GM18526 (cell line): ENCODE data around the gene GMCL2.

Experiments
- POLR2A ChIP-seq: IDR thresholded peaks from 3 replicates; pipeline ENCODE4 v1.6.1; 2011; ENCODE audit not compliant: insufficient read length; ENCODE audit errors: extremely low read depth

The GMCL2 gene, protein sequence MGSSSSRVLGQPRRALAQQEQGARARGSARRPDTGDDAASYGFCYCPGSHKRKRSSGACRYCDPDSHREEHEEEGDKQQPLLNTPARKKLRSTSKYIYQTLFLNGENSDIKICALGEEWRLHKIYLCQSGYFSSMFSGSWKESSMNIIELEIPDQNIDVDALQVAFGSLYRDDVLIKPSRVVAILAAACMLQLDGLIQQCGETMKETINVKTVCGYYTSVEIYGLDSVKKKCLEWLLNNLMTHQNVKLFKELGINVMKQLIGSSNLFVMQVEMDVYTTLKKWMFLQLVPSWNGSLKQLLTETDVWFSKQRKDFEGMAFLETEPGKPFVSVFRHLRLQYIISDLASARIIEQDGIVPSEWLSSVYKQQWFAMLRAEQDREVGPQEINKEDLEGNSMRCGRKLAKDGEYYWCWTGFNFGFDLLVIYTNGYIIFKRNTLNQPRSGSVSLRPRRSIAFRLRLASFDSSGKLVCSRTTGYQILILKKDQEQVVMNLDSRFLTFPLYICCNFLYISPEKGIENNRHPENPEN

DNA sequence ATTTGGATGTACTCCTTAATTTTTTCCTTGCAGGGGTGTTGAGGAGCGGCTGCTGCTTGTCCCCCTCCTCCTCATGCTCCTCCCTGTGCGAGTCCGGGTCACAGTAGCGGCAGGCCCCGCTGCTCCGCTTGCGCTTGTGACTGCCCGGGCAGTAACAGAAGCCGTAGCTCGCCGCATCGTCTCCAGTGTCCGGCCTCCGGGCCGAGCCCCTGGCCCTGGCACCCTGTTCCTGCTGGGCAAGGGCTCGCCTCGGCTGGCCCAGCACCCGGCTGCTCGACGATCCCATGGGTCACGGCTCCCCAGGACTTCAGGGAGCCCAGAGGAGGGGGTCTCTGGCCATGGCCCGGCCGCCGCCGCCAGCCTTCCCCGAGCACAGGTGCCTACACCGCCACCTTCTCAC is at the start of gene GMCL2:
GMCL2 (minus strand) TSS at position 358 of the 400 bp plus-strand sequence; CDS start at position 286, 72 bp downstream.
- TF ChIP-seq POLR2A: no peak

- no peak for TF ChIP-seq POLR2A
These were observed 49.5 kb upstream of the GMCL2 start for GRCh38 chr5:178236679-178237078.

DNA sequence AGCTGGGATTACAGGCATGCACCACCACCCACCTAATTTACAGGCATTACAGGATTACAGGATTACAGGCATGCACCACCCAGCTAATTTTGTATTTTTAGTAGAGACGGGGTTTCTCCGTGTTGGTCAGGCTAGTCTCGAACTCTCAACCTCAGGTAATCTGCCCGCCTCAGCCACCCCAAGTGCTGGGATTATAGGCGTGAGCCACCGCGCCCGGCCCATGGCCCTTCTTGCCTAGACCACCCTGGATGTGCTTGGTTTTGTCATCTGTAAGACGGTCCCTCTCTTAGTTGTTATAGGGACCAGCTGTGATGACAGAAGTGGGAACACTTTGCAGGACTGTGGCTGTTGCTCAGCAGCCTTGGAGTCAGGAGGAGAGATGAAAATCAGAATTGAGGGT is 49.0 kb upstream of the GMCL2 start:
- no peak for TF ChIP-seq POLR2A

DNA sequence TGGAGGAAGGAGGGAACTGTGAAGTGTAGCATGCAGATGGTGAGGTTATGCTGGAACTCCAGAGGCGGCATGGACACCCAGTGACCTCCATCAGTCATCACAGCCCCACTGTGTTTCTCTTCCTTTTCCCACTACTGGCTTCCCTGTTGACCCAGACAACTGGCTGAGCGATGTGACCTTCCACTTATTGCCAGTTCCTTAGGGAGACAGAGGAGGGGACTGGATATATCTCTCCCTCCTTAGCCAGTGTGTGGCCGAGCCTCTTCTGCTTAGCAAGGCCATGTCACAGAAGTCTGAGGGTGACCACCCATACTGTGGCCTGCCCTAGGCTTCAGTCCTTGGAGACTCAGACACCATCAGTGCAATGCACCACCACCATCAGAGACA is 48.4 kb upstream of the GMCL2 start:
- TF ChIP-seq POLR2A: no peak

GRCh38 chr5:178234750-178235587 is 47.8 kb upstream of the GMCL2 start:
- no peak for TF ChIP-seq POLR2A

GRCh38 chr5:178234121-178234749 is 47.1 kb upstream of the GMCL2 start:
- no peak for TF ChIP-seq POLR2A

DNA sequence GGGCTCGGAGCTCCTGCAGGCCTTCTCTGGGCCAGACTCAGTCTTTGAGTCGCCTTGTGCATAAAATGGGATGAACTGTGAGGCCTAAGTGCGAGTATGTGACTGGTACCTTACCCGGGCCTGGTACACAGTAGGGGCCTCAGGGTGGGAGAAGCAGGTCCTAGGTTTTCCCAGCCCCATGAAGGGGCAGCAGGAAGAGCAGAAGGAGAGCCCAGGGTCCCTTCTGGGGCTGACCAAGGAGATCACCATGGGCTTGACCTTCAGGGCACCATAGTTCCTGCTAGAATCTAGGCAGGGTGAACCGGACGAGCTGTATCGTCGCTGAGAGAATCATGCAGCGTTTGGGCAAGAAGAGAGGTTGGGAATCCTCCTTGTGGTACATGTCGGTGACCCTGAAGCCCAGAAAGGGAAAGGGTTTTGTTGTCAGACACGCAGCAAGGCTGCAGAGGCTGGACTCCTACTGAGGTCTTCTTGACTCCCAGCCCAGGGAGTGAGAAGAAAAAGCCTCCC is 45.8 kb upstream of the GMCL2 start:
- no peak for TF ChIP-seq POLR2A

DNA sequence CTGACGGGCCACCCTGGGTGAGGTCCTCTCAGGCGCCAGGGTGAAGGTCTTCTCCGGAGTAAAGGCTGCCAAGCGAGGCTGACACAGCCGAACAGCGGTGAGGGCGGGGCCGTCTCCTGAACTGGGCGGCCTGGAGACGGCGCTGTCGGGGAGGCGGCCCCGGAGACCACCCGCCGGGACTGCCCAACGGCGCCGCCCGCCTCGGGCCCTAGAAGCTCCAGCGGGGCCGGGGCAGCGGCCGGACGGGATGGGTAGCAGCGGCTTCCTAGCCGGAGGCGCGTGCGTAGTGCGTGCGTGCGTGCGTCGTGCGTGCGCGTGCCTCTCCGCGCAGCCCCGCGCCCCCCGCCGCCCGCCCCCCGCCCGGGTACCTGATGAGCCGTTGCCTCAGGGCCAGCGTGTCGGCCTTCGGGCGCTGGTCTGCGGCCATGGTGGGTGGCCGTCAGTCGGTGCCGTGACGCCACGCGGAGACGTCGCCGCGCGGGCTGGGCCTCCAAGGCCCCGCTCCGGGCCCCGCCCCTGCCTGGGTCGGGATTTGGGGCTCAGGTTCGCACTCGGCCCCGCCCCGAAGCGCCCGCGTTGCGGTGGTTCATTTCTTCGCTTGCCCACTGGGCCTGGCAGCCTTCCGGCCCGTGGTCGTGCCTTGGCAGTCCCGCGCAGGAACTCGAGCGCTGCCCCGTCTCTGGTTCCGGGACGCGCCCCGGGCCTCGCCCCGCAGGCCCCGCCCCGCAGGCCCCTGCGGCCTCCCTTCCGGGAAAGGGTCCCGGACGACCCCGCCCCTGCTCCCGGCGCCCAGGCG is 45.2 kb upstream of the GMCL2 start, which contains the start of gene PHYKPL:
PHYKPL (minus strand) TSS at position 679 of the 796 bp plus-strand sequence; CDS start at position 427, 252 bp downstream.
- TF ChIP-seq POLR2A: peak; percentile 64

DNA sequence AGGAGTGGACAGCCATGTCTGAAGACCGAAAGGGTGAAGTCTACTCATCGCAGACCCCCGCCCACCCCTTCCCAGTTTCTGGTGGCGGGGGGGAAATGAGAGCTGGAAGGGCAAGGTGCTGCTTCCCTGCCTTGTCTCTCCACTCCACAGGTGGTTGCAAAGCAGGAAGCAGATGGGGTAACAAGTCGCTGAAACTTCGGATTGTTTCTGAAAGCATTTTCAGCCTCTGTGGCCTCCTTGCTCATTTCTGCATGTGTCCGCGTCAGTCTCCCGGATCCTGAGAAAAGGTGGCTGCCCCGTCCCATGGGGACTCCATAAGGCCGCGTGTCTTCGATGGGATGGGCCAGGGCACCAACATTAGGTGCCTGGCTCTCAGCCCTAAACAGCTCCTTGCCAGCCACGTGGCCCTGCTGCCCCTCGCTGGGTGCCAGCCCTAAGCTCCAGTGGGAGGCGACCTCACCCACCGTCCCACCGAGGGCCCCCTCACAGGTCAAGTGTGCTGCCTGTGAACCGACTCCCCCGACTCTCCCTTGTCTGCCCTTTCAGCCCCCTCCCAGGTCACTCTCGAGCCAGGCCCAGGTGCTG is 44.5 kb upstream of the GMCL2 start:
- no peak for TF ChIP-seq POLR2A

GRCh38 chr5:178230879-178231538 is 43.8 kb upstream of the GMCL2 start:
- no peak for TF ChIP-seq POLR2A

DNA sequence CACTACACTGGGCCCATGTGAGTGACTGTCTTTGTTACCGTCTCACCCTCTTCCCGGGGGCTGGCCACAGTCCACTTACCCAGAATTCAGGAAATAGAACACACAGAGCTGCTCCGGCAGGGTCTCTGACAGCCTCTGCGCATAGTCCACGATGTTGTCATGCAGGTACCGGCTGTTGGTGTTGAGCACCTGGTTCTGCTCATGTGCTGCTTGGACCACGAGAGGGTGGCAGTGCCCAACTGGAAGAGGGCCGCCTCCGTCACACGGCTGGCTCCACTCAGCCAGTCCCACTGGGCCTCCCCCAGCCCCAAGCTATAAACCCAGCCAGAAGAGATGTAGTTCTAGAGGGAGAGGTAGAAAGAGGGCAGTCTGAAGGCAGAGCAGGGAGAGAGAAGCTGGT is 42.7 kb upstream of the GMCL2 start:
- no peak for TF ChIP-seq POLR2A

GRCh38 chr5:178228609-178229008 is 41.4 kb upstream of the GMCL2 start:
- no peak for TF ChIP-seq POLR2A

DNA sequence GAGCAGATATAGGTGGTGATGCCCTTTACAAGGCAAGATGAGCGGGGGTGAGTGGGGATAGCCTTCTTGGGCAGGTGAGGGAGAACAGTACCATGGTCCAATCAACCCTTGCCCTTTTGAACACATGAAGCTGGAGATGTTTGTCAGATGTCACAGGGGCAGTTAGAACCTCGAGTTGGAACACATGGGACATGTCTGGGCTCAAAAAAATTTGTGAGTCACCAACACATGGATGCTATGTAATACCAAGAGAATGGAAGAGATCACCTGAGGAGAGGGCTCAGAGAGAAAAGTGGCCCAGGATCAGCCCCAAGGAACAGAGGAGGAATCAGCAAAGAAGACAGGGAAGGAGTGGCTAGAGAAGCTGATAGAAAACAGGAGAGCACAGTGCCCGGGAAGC is 40.8 kb upstream of the GMCL2 start:
- TF ChIP-seq POLR2A: no peak

DNA sequence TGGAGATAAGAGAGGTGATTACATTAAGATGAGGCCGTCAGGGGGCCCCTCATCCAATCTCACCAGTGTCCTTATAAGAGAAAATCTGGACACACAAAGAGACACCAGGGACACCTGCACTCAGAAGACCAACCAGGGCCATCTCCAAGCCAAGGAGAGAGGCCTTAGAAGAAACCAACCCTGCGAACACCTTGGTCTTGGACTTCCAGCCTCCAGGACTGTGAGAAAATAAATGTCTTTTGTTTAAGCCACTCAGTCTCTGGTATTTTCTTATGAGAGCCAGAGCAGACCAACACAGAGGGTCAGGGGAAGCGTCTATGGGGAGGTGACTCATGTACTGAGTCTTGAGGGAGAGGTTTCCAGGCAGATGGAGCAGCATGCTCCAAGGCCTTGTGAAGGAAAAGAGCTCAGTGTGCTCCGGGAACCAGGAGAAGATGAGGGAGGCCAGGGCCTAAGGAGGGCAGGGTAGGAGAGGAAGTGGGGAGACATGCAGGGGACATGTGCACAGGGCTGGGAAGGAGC is 40.0 kb upstream of the GMCL2 start:
- no peak for TF ChIP-seq POLR2A

DNA sequence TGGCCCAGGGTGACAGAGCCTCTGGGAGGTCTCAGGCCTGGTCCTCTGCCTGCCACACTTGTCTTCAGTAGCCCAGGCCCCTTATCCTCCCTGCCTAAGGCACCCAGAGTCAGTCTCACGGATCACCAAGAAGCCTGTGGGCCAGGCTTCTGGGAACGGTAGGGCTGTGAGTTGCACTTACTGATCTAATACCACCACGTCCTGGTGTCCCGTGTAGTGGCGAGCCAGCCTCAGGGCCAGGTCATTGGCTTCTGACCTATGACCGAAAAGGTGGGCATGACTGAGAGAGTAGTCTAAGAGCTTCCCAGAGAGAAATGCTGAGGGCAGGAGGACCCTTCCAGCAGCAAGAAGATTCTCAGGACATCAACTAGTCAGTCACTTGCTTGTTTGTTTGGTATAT is 38.0 kb upstream of the GMCL2 start:
- TF ChIP-seq POLR2A: no peak
